ENCODE measurements around the gene RAPGEF1. TPM values are rescaled to one million over a fixed set of nuclear protein-coding genes. Genes with fewer than 3 reads are reported as not detected.

The RAPGEF1 gene
- polyA plus RNA-seq, 1 donor from 2014 or later, result 23.6 TPM

DNA sequence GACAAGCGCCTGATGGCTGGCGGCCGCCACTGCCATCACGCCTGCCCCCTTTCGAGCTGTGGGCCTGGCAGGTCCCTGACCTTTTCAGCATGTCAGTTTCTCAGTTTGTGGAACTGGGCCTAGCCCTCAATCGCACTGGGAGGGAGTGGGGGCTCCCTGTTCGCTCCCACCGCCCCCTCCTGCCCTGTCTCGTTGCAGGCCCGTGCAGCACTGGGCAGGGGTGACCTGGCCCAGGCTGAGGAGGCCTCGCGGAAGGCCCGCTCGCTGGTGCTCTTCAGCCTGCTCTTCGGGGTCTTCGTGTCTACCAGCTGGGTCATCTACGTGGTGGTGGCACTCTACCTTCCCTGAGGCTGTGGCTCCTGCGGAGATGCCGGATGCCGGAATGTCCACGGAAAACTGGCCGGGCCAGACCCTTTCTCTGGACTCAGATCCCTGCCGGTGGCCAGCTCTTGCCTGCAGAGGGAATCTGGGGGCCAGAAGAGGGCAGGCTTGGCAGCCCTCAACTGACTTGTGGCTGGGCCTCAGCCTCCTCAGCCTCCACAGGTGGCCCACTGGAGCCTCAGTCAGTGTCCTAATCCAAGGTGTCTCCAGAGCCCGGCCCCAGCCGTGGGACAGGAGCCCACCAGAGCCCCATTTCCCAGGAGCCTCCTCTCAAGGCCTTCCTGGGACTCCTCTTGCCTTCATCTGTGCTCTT, 181.9 kb downstream of the RAPGEF1 start:
- no peak for TF ChIP-seq TAF1 (IDR thresholded peaks at IDR 0.05; ENCODE audit: low read depth)
- TF ChIP-seq RAD21 (conservative IDR thresholded peaks at IDR 0.05), result no peak
- TF ChIP-seq POLR2AphosphoS5 (IDR thresholded peaks at IDR 0.05), result no peak
- TF ChIP-seq, protein P1, sequence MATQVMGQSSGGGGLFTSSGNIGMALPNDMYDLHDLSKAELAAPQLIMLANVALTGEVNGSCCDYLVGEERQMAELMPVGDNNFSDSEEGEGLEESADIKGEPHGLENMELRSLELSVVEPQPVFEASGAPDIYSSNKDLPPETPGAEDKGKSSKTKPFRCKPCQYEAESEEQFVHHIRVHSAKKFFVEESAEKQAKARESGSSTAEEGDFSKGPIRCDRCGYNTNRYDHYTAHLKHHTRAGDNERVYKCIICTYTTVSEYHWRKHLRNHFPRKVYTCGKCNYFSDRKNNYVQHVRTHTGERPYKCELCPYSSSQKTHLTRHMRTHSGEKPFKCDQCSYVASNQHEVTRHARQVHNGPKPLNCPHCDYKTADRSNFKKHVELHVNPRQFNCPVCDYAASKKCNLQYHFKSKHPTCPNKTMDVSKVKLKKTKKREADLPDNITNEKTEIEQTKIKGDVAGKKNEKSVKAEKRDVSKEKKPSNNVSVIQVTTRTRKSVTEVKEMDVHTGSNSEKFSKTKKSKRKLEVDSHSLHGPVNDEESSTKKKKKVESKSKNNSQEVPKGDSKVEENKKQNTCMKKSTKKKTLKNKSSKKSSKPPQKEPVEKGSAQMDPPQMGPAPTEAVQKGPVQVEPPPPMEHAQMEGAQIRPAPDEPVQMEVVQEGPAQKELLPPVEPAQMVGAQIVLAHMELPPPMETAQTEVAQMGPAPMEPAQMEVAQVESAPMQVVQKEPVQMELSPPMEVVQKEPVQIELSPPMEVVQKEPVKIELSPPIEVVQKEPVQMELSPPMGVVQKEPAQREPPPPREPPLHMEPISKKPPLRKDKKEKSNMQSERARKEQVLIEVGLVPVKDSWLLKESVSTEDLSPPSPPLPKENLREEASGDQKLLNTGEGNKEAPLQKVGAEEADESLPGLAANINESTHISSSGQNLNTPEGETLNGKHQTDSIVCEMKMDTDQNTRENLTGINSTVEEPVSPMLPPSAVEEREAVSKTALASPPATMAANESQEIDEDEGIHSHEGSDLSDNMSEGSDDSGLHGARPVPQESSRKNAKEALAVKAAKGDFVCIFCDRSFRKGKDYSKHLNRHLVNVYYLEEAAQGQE (IDR thresholded peaks at IDR 0.05; ENCODE audit: borderline replicate concordance), result no peak
- TF ChIP-seq EZH2 (IDR thresholded peaks at IDR 0.05; ENCODE audit: borderline replicate concordance, insufficient read depth, low read length, poor library complexity, severe bottlenecking), result no peak
- TF ChIP-seq, protein P2, sequence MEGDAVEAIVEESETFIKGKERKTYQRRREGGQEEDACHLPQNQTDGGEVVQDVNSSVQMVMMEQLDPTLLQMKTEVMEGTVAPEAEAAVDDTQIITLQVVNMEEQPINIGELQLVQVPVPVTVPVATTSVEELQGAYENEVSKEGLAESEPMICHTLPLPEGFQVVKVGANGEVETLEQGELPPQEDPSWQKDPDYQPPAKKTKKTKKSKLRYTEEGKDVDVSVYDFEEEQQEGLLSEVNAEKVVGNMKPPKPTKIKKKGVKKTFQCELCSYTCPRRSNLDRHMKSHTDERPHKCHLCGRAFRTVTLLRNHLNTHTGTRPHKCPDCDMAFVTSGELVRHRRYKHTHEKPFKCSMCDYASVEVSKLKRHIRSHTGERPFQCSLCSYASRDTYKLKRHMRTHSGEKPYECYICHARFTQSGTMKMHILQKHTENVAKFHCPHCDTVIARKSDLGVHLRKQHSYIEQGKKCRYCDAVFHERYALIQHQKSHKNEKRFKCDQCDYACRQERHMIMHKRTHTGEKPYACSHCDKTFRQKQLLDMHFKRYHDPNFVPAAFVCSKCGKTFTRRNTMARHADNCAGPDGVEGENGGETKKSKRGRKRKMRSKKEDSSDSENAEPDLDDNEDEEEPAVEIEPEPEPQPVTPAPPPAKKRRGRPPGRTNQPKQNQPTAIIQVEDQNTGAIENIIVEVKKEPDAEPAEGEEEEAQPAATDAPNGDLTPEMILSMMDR (IDR thresholded peaks at IDR 0.05; ENCODE audit: poor library complexity, severe bottlenecking), result no peak
- TF ChIP-seq MXI1 (conservative IDR thresholded peaks at IDR 0.05; ENCODE audit: poor library complexity, severe bottlenecking), result no peak
- no peak for TF ChIP-seq EP300 (conservative IDR thresholded peaks at IDR 0.05; ENCODE audit: poor library complexity, severe bottlenecking)
- TF ChIP-seq SMC3 (conservative IDR thresholded peaks at IDR 0.05; ENCODE audit: poor library complexity), result no peak
- no peak overlapping the region for H3K9ac ChIP-seq (ENCODE audit: low read length)

DNA sequence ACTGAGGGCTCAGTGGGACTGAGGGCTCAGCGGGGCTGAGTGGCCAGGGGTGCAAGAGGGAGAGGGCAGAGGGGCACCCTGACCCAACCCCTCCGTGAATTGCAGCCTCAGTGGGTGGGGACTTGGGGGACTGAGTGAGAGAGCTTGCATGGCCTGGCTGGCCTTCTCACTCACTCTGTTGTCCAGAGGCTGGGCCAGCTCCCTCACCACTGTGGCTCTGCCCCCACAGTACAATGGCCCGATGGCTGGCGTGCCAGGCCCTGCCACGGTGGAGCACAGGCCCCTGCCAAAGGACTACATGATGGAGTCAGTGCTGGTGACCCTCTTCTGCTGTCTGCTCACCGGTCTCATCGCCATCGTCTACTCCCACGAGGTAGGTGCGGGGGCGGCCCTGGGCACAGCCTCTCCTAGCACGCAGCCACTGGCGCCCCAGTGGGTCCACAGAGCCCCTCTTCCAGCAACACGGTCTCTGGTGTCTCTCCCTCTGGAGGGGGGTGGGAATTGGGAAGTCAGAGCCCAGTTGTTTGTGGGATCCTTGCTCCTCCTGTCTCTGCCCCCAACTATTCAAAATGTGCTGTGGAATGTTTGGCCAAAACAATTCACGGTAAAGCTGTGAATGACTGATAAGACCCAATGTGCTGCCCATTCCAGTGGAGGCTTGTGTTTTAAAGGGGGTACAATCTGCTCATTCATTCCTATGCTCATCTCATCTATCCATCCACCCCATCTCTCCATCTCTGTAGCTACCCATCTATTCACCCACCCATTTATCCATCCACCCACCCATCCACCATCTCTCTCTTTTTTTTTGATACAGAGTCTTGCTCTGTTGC, 183.8 kb downstream of the RAPGEF1 start:
- Histone ChIP-seq H3K27me3 (ENCODE audit: insufficient read depth, low read depth, low read length) (peaks cover 29% of the 10 kb centered on the region), H3K27ac (ENCODE audit: low read length) (no peak overlapping the region), H3K4me3 (ENCODE audit: low read length) (no peak overlapping the region), H3K4me2 (ENCODE audit: low read length) (no peak overlapping the region), H2AFZ (ENCODE audit: low read depth, low read length) (no peak overlapping the region), H3K36me3 (ENCODE audit: insufficient read depth, low read length) (no peaks in the 10 kb centered on the region), H3K9ac (ENCODE audit: low read length) (no peak overlapping the region), H4K20me1 (ENCODE audit: insufficient read depth) (no peaks in the 10 kb centered on the region), H3K9me2 (ENCODE audit: insufficient read depth, low read length) (no peaks in the 10 kb centered on the region), H3K9me3 (ENCODE audit: low read length) (peaks cover 5% of the 10 kb centered on the region), H3F3A (ENCODE audit: insufficient read depth, low read length, poor library complexity, severe bottlenecking) (no peaks in the 10 kb centered on the region), H3K79me2 (replicated peaks; ENCODE audit: insufficient read depth, low read length) (no peaks in the 10 kb centered on the region)
- TF ChIP-seq EP300 (conservative IDR thresholded peaks at IDR 0.05; ENCODE audit: poor library complexity, severe bottlenecking) (no peak), SMC3 (conservative IDR thresholded peaks at IDR 0.05; ENCODE audit: poor library complexity) (no peak), EZH2 (IDR thresholded peaks at IDR 0.05; ENCODE audit: borderline replicate concordance, insufficient read depth, low read length, poor library complexity, severe bottlenecking) (no peak), POLR2AphosphoS5 (IDR thresholded peaks at IDR 0.05) (no peak), TAF1 (IDR thresholded peaks at IDR 0.05; ENCODE audit: low read depth) (no peak), MXI1 (conservative IDR thresholded peaks at IDR 0.05; ENCODE audit: poor library complexity, severe bottlenecking) (no peak), RAD21 (conservative IDR thresholded peaks at IDR 0.05) (no peak)
- TF ChIP-seq, protein P2 (IDR thresholded peaks at IDR 0.05; ENCODE audit: poor library complexity, severe bottlenecking), result no peak
- TF ChIP-seq, protein P1 (IDR thresholded peaks at IDR 0.05; ENCODE audit: borderline replicate concordance), result no peak

More for the DNA sequence above, 181.9 kb downstream of the RAPGEF1 start:
- Histone ChIP-seq H4K20me1 (ENCODE audit: insufficient read depth) (no peaks in the 10 kb centered on the region), H3K36me3 (ENCODE audit: insufficient read depth, low read length) (no peaks in the 10 kb centered on the region), H3F3A (ENCODE audit: insufficient read depth, low read length, poor library complexity, severe bottlenecking) (no peaks in the 10 kb centered on the region), H3K27ac (ENCODE audit: low read length) (no peak overlapping the region), H3K4me3 (ENCODE audit: low read length) (no peak overlapping the region), H3K4me2 (ENCODE audit: low read length) (no peak overlapping the region), H3K79me2 (replicated peaks; ENCODE audit: insufficient read depth, low read length) (no peaks in the 10 kb centered on the region), H2AFZ (ENCODE audit: low read depth, low read length) (no peak overlapping the region), H3K9me3 (ENCODE audit: low read length) (peaks cover 5% of the 10 kb centered on the region), H3K27me3 (ENCODE audit: insufficient read depth, low read depth, low read length) (peaks cover 29% of the 10 kb centered on the region), H3K9me2 (ENCODE audit: insufficient read depth, low read length) (no peaks in the 10 kb centered on the region)
